SK-N-SH treated with all-trans-retinoic acid at 6 μM for 48 hours (cell line): Measurements from ENCODE around the gene ART1.

Experiments used
- ATAC-seq: fragments of 200-7000 bp; cut with Tn5 transposase; 3 replicates; pipeline ENCODE4 v1.9.1; 2020; ENCODE audit warnings: mild to moderate bottlenecking, moderate library complexity
- ARNTL ChIP-seq: fragments of 450-650 bp; formaldehyde crosslinking; IDR thresholded peaks from 2 replicates; pipeline ENCODE4 v1.5.0; 2020; ENCODE audit warnings: low read depth, mild to moderate bottlenecking, moderate library complexity, borderline replicate concordance
- BACH2 ChIP-seq: fragments of 250-450 bp; sonication (Bioruptor Pico); IDR thresholded peaks from 2 replicates; pipeline ENCODE4 v1.9.0; 2021; ENCODE audit warnings: mild to moderate bottlenecking, borderline replicate concordance
- CREB5 ChIP-seq: fragments of 250-450 bp; sonication (Bioruptor Pico); IDR thresholded peaks from 2 replicates; pipeline ENCODE4 v1.5.1; 2020; ENCODE audit warnings: low read depth, mild to moderate bottlenecking, moderate library complexity
- CSDC2 ChIP-seq: fragments of 250-450 bp; sonication (Bioruptor Pico); IDR thresholded peaks from 2 replicates; pipeline ENCODE4 v1.5.0; 2020; ENCODE audit warnings: mild to moderate bottlenecking, moderate library complexity
- CSRNP3 ChIP-seq: fragments of 250-450 bp; sonication (Bioruptor Pico); IDR thresholded peaks from 2 replicates; pipeline ENCODE4 v1.5.1; 2021; ENCODE audit warnings: mild to moderate bottlenecking, moderate library complexity
- ESRRG ChIP-seq: fragments of 250-450 bp; sonication (Bioruptor Pico); IDR thresholded peaks from 2 replicates; pipeline ENCODE4 v1.6.1; 2021; ENCODE audit warnings: mild to moderate bottlenecking
- GLIS3 ChIP-seq: fragments of 250-450 bp; sonication (Bioruptor Pico); IDR thresholded peaks from 2 replicates; pipeline ENCODE4 v1.5.0; 2020; ENCODE audit warnings: mild to moderate bottlenecking, moderate library complexity
- ISL1 ChIP-seq: fragments of 250-450 bp; sonication (Bioruptor Pico); IDR thresholded peaks from 2 replicates; pipeline ENCODE4 v2.1.2; 2022; ENCODE audit warnings: mild to moderate bottlenecking, moderate library complexity
- OSR1 ChIP-seq: fragments of 250-450 bp; sonication (Bioruptor Pico); IDR thresholded peaks from 2 replicates; pipeline ENCODE4 v1.8.0; 2022; ENCODE audit warnings: moderate library complexity, mild to moderate bottlenecking, inconsistent platforms
- PATZ1 ChIP-seq: fragments of 250-450 bp; sonication (Bioruptor Pico); IDR thresholded peaks from 2 replicates; pipeline ENCODE4 v1.8.0; 2020; ENCODE audit warnings: mild to moderate bottlenecking, moderate library complexity, borderline replicate concordance
- PPARA ChIP-seq: fragments of 250-450 bp; sonication (Bioruptor Pico); IDR thresholded peaks from 2 replicates; pipeline ENCODE4 v1.5.0; 2020; ENCODE audit warnings: mild to moderate bottlenecking, borderline replicate concordance
- SNAI2 ChIP-seq: fragments of 250-450 bp; sonication (Bioruptor Pico); IDR thresholded peaks from 2 replicates; pipeline ENCODE4 v1.5.0; 2020; ENCODE audit warnings: mild to moderate bottlenecking, moderate library complexity
- TCF4 ChIP-seq: fragments of 250-450 bp; sonication (Bioruptor Pico); IDR thresholded peaks from 2 replicates; pipeline ENCODE4 v1.8.0; 2021; ENCODE audit warnings: mild to moderate bottlenecking, moderate library complexity, borderline replicate concordance
- TOX ChIP-seq: fragments of 250-450 bp; sonication (Bioruptor Pico); IDR thresholded peaks from 2 replicates; pipeline ENCODE4 v1.8.0; 2021; ENCODE audit warnings: mild to moderate bottlenecking, moderate library complexity, borderline replicate concordance
- TSHZ2 ChIP-seq: fragments of 250-450 bp; sonication (Bioruptor Pico); IDR thresholded peaks from 2 replicates; pipeline ENCODE4 v1.5.0; 2020; ENCODE audit warnings: mild to moderate bottlenecking, moderate library complexity
- ZFP3 ChIP-seq: fragments of 250-450 bp; sonication (Bioruptor Pico); IDR thresholded peaks from 2 replicates; pipeline ENCODE4 v1.5.0; 2020; ENCODE audit warnings: mild to moderate bottlenecking, moderate library complexity
- ZFP30 ChIP-seq: fragments of 450-650 bp; formaldehyde crosslinking; IDR thresholded peaks from 2 replicates; pipeline ENCODE4 v1.5.0; 2022; ENCODE audit warnings: mild to moderate bottlenecking, moderate library complexity
- ZNF565 ChIP-seq: fragments of 450-650 bp; formaldehyde crosslinking; conservative IDR thresholded peaks from 2 replicates; pipeline ENCODE4 v1.5.0; 2020; ENCODE audit warnings: low read depth, mild to moderate bottlenecking, moderate library complexity
- ZNF70 ChIP-seq: fragments of 450-650 bp; formaldehyde crosslinking; IDR thresholded peaks from 2 replicates; pipeline ENCODE4 v1.5.0; 2020; ENCODE audit warnings: mild to moderate bottlenecking, moderate library complexity
- ZNF8 ChIP-seq: fragments of 450-650 bp; formaldehyde crosslinking; IDR thresholded peaks from 2 replicates; pipeline ENCODE4 v1.5.0; 2020; ENCODE audit warnings: mild to moderate bottlenecking, moderate library complexity

The ART1 gene

GRCh38 chr11:3626250-3626960 lies 18.5 kb upstream of the ART1 start:
- no peak for ATAC-seq
- no peak for TF ChIP-seq CREB5
- TF ChIP-seq TCF4: no peak
- TF ChIP-seq GLIS3: no peak
- TF ChIP-seq BACH2: no peak

- ATAC-seq: peak; percentile 27; the same call in 2 of the 3 replicates
These were observed 17.6 kb upstream of the ART1 start for GRCh38 chr11:3627291-3627690.

GRCh38 chr11:3631331-3631730 lies 13.6 kb upstream of the ART1 start:
- TF ChIP-seq CREB5 (no peak), ZFP3 (no peak), ESRRG (CRISPR knock-in tag) (no peak), TSHZ2 (CRISPR knock-in tag) (no peak), CSDC2 (no peak), BACH2 (no peak), ARNTL (CRISPR knock-in tag) (no peak), SNAI2 (CRISPR knock-in tag) (no peak), TOX (CRISPR knock-in tag) (no peak), ZNF8 (CRISPR knock-in tag) (no peak), ZNF70 (CRISPR knock-in tag) (no peak), ZFP30 (CRISPR knock-in tag) (no peak), ISL1 (CRISPR knock-in tag) (no peak), PPARA (no peak), CSRNP3 (CRISPR knock-in tag) (no peak)
- ATAC-seq: no peak

More at GRCh38 chr11:3627291-3627690, 17.6 kb upstream of the ART1 start:
- no peak for TF ChIP-seq ZNF565 (CRISPR knock-in tag)
- no peak for TF ChIP-seq SNAI2 (CRISPR knock-in tag)
- TF ChIP-seq ZFP3: no peak
- no peak for TF ChIP-seq OSR1 (CRISPR knock-in tag)

- TF ChIP-seq OSR1 (CRISPR knock-in tag): no peak
- no peak for TF ChIP-seq PATZ1 (CRISPR knock-in tag)
- no peak for TF ChIP-seq GLIS3
- TF ChIP-seq, all 23 proteins: peak for 0
- ATAC-seq: no peak
These were observed 12.8 kb upstream of the ART1 start for GRCh38 chr11:3632070-3632660.
